GM23338 (cell line): ENCODE data around the gene MRNIP. TPM values are rescaled to one million over a fixed set of nuclear protein-coding genes. Genes with fewer than 3 reads are reported as not detected.

Source experiments
- ATAC-seq: fragments of 200-7000 bp; cut with Tn5 transposase; 3 replicates; pipeline ENCODE4 v1.9.1; 2020
- DNase-seq: peaks from one replicate; pipeline ENCODE4 v3.0.0-alpha.2; 2015; ENCODE audit warnings: low spot score
- H2AFZ ChIP-seq: fragments of 200-600 bp; sonication (generic); 2 replicates; pipeline ENCODE4 v1.8.0; 2016; ENCODE audit warnings: antibody characterized with exemption, mild to moderate bottlenecking, moderate library complexity
- H3F3A ChIP-seq: fragments of 200-600 bp; sonication (generic); replicated peaks from 2 replicates; pipeline ENCODE4 v1.8.0; 2017; ENCODE audit warnings: antibody characterized with exemption, mixed run types, low read depth
- H3K27ac ChIP-seq: fragments of 200-600 bp; sonication (generic); 2 replicates; pipeline ENCODE4 v1.6.1; 2016; ENCODE audit warnings: low read depth
- H3K27me3 ChIP-seq: fragments of 200-600 bp; sonication (generic); 2 replicates; pipeline ENCODE4 v1.8.0; 2016; ENCODE audit warnings: mild to moderate bottlenecking, mixed run types, moderate library complexity; ENCODE audit not compliant: insufficient read depth
- H3K36me3 ChIP-seq: fragments of 200-600 bp; sonication (generic); 2 replicates; pipeline ENCODE4 v1.8.0; 2016; ENCODE audit warnings: mild to moderate bottlenecking; ENCODE audit not compliant: insufficient read depth
- H3K4me1 ChIP-seq: fragments of 200-600 bp; sonication (generic); 2 replicates; pipeline ENCODE4 v1.8.0; 2016; ENCODE audit warnings: mild to moderate bottlenecking, moderate library complexity; ENCODE audit not compliant: insufficient read depth
- H3K4me2 ChIP-seq: fragments of 200-600 bp; sonication (generic); 2 replicates; pipeline ENCODE4 v1.7.1; 2017; ENCODE audit warnings: mixed run types
- H3K4me3 ChIP-seq: fragments of 200-600 bp; sonication (generic); 2 replicates; pipeline ENCODE4 v1.6.1; 2016; ENCODE audit warnings: mixed run types
- H3K79me2 ChIP-seq: fragments of 200-600 bp; sonication (generic); replicated peaks from 2 replicates; pipeline ENCODE4 v1.8.0; 2017; ENCODE audit warnings: mild to moderate bottlenecking; ENCODE audit not compliant: insufficient read depth
- H3K9me2 ChIP-seq: fragments of 200-600 bp; sonication (generic); 2 replicates; pipeline ENCODE4 v1.8.0; 2017; ENCODE audit not compliant: insufficient read depth
- H4K20me1 ChIP-seq: fragments of 200-600 bp; sonication (generic); replicated peaks from 2 replicates; pipeline ENCODE4 v1.8.0; 2017; ENCODE audit warnings: mild to moderate bottlenecking; ENCODE audit not compliant: insufficient read depth
- H3K27ac Mint-ChIP-seq: 2 replicates; pipeline ENCODE4 v1.8.0; 2020; ENCODE audit warnings: inconsistent platforms, mild to moderate bottlenecking, moderate library complexity, mixed read lengths
- H3K27me3 Mint-ChIP-seq: 3 replicates; pipeline ENCODE4 v1.8.0; 2022; ENCODE audit warnings: low read depth, mild to moderate bottlenecking, moderate library complexity, mixed read lengths, inconsistent platforms; ENCODE audit not compliant: insufficient read depth, poor library complexity
- H3K36me3 Mint-ChIP-seq: 3 replicates; pipeline ENCODE4 v1.8.0; 2021; ENCODE audit warnings: low read depth, mild to moderate bottlenecking, inconsistent platforms, moderate library complexity, mixed read lengths
- H3K4me1 Mint-ChIP-seq: 3 replicates; pipeline ENCODE4 v1.8.0; 2020; ENCODE audit warnings: mild to moderate bottlenecking, inconsistent platforms, mixed read lengths
- H3K4me3 Mint-ChIP-seq: 3 replicates; pipeline ENCODE4 v1.8.0; 2021; ENCODE audit warnings: moderate library complexity, mild to moderate bottlenecking, inconsistent platforms, mixed read lengths
- H3K9me3 Mint-ChIP-seq: 3 replicates; pipeline ENCODE4 v1.8.0; 2020; ENCODE audit warnings: moderate library complexity, mild to moderate bottlenecking, inconsistent platforms, mixed read lengths
- CREB1 ChIP-seq: fragments of 250-450 bp; sonication (Bioruptor Pico); IDR thresholded peaks from 2 replicates; pipeline ENCODE4 v1.5.0; 2020; ENCODE audit warnings: low read depth, mild to moderate bottlenecking, moderate library complexity
- EZH2 ChIP-seq: fragments of 200-600 bp; sonication (generic); IDR thresholded peaks from one replicate; pipeline ENCODE4 v1.8.0; 2017; ENCODE audit warnings: antibody characterized with exemption, mild to moderate bottlenecking, low read depth; ENCODE audit not compliant: unreplicated experiment
- EZH2phosphoT487 ChIP-seq: fragments of 200-600 bp; sonication (generic); IDR thresholded peaks from one replicate; pipeline ENCODE4 v1.8.1; 2018; ENCODE audit warnings: antibody characterized with exemption; ENCODE audit not compliant: unreplicated experiment
- JUNB ChIP-seq: IDR thresholded peaks from one replicate; pipeline ENCODE4 v1.6.1; 2016; ENCODE audit warnings: antibody characterized with exemption; ENCODE audit not compliant: unreplicated experiment
- NANOG ChIP-seq: IDR thresholded peaks from 2 replicates; pipeline ENCODE4 v1.6.1; 2016; ENCODE audit warnings: antibody characterized with exemption, borderline replicate concordance
- POLR2AphosphoS5 ChIP-seq: IDR thresholded peaks from 2 replicates; pipeline ENCODE4 v1.6.1; 2016; ENCODE audit warnings: antibody characterized with exemption, low read depth
- STAT1 ChIP-seq: IDR thresholded peaks from one replicate; pipeline ENCODE4 v1.6.1; 2016; ENCODE audit warnings: antibody characterized with exemption; ENCODE audit not compliant: unreplicated experiment
- ZNF114 ChIP-seq: fragments of 250-450 bp; sonication (Bioruptor Pico); IDR thresholded peaks from 2 replicates; pipeline ENCODE4 v1.5.0; 2020; ENCODE audit warnings: mild to moderate bottlenecking, moderate library complexity
- ZNF331 ChIP-seq: fragments of 250-450 bp; sonication (Bioruptor Pico); IDR thresholded peaks from 2 replicates; pipeline ENCODE4 v1.5.0; 2020; ENCODE audit warnings: low read depth, mild to moderate bottlenecking, moderate library complexity
- polyA plus RNA-seq: library from polyadenylated mRNA; unstranded; fragments of >200 nt; fragmentation: Nextera tagmentation; extraction: Ambion mirVana; gene quantifications from 2 replicates; pipeline ENCODE4 v1.2.1, GENCODE V29; 2016
- total RNA-seq: library from RNA; depleted of rRNA; stranded (reverse); fragments of >200 nt; shearing (Covaris generic); gene quantifications from 2 replicates; pipeline ENCODE4 v1.2.3, GENCODE V29; 2014
- TF ChIP-seq, protein P1 (sequence below): IDR thresholded peaks from 2 replicates; pipeline ENCODE4 v1.6.1; 2016; ENCODE audit warnings: antibody characterized with exemption
- TF ChIP-seq, protein P2 (sequence below): IDR thresholded peaks from one replicate; pipeline ENCODE4 v1.6.1; 2018; ENCODE audit warnings: antibody characterized with exemption; ENCODE audit not compliant: unreplicated experiment
- TF ChIP-seq, protein P3 (sequence below), 2 experiments: fragments of 200-600 bp in 1 of 2; sonication (generic) in 1 of 2; conservative IDR thresholded peaks; 2 replicates each; pipeline versions ENCODE4 v1.5.1 to v1.6.1; 2016 to 2017; ENCODE audit warnings: antibody characterized with exemption in 2 of 2, low read depth in 2 of 2, mild to moderate bottlenecking in 2 of 2, moderate library complexity in 1 of 2
- TF ChIP-seq, protein P4 (sequence below): fragments of 250-450 bp; sonication (Bioruptor Pico); IDR thresholded peaks from 2 replicates; pipeline ENCODE4 v1.5.0; 2020; ENCODE audit warnings: mild to moderate bottlenecking, moderate library complexity

The MRNIP gene
- total and polyA plus RNA-seq, 2 experiments from 2014 or later: 18.2 to 34.4 TPM

DNA sequence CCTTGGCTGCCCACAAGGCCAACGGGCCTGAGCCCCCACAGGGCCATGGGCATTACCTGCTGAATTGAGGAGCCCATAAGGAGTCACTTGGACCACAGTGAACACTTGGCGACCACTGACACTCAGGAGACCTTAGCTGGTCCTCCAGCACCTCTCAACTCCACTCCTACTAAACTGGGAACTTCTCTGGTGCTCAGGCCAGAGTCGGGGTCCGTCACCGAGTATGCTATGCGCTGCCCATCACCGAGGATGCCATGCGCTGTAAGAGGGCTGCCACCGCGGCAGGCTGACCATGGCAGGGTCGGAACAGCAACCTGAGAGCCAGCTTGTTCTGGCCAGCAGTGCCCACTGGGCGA is 38.5 kb downstream of the MRNIP start:
- H3K4me2 ChIP-seq: peak overlapping the region; percentile 98
- DNase-seq (no peak), ATAC-seq (no peak)
- Mint-ChIP-seq H3K27me3 (peaks cover 37% of the 10 kb centered on the region), H3K4me3 (peak overlapping the region; percentile 63), H3K9me3 (no peaks in the 10 kb centered on the region), H3K36me3 (peaks cover 38% of the 10 kb centered on the region), H3K4me1 (peaks cover 32% of the 10 kb centered on the region), H3K27ac (peak overlapping the region; percentile 82)
- peaks cover 34% of the 10 kb centered on the region for H3F3A ChIP-seq
- H3K4me1 ChIP-seq: peaks cover 31% of the 10 kb centered on the region
- peaks cover 13% of the 10 kb centered on the region for H3K36me3 ChIP-seq
- peaks cover 11% of the 10 kb centered on the region for H4K20me1 ChIP-seq
- H3K9me2 ChIP-seq: no peaks in the 10 kb centered on the region
- TF ChIP-seq ZNF331 (CRISPR knock-in tag) (no peak), POLR2AphosphoS5 (no peak), JUNB (no peak), EZH2 (no peak), CREB1 (no peak), ZNF114 (no peak), NANOG (no peak), EZH2phosphoT487 (no peak), STAT1 (no peak)
- TF ChIP-seq, protein P1, sequence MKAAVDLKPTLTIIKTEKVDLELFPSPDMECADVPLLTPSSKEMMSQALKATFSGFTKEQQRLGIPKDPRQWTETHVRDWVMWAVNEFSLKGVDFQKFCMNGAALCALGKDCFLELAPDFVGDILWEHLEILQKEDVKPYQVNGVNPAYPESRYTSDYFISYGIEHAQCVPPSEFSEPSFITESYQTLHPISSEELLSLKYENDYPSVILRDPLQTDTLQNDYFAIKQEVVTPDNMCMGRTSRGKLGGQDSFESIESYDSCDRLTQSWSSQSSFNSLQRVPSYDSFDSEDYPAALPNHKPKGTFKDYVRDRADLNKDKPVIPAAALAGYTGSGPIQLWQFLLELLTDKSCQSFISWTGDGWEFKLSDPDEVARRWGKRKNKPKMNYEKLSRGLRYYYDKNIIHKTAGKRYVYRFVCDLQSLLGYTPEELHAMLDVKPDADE: no peak
- TF ChIP-seq, protein P2, sequence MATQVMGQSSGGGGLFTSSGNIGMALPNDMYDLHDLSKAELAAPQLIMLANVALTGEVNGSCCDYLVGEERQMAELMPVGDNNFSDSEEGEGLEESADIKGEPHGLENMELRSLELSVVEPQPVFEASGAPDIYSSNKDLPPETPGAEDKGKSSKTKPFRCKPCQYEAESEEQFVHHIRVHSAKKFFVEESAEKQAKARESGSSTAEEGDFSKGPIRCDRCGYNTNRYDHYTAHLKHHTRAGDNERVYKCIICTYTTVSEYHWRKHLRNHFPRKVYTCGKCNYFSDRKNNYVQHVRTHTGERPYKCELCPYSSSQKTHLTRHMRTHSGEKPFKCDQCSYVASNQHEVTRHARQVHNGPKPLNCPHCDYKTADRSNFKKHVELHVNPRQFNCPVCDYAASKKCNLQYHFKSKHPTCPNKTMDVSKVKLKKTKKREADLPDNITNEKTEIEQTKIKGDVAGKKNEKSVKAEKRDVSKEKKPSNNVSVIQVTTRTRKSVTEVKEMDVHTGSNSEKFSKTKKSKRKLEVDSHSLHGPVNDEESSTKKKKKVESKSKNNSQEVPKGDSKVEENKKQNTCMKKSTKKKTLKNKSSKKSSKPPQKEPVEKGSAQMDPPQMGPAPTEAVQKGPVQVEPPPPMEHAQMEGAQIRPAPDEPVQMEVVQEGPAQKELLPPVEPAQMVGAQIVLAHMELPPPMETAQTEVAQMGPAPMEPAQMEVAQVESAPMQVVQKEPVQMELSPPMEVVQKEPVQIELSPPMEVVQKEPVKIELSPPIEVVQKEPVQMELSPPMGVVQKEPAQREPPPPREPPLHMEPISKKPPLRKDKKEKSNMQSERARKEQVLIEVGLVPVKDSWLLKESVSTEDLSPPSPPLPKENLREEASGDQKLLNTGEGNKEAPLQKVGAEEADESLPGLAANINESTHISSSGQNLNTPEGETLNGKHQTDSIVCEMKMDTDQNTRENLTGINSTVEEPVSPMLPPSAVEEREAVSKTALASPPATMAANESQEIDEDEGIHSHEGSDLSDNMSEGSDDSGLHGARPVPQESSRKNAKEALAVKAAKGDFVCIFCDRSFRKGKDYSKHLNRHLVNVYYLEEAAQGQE: no peak
- TF ChIP-seq, protein P3, sequence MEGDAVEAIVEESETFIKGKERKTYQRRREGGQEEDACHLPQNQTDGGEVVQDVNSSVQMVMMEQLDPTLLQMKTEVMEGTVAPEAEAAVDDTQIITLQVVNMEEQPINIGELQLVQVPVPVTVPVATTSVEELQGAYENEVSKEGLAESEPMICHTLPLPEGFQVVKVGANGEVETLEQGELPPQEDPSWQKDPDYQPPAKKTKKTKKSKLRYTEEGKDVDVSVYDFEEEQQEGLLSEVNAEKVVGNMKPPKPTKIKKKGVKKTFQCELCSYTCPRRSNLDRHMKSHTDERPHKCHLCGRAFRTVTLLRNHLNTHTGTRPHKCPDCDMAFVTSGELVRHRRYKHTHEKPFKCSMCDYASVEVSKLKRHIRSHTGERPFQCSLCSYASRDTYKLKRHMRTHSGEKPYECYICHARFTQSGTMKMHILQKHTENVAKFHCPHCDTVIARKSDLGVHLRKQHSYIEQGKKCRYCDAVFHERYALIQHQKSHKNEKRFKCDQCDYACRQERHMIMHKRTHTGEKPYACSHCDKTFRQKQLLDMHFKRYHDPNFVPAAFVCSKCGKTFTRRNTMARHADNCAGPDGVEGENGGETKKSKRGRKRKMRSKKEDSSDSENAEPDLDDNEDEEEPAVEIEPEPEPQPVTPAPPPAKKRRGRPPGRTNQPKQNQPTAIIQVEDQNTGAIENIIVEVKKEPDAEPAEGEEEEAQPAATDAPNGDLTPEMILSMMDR (conservative IDR thresholded peaks at IDR 0.05; ENCODE audit: low read depth in 2 of 2): no peak
- TF ChIP-seq, protein P4, sequence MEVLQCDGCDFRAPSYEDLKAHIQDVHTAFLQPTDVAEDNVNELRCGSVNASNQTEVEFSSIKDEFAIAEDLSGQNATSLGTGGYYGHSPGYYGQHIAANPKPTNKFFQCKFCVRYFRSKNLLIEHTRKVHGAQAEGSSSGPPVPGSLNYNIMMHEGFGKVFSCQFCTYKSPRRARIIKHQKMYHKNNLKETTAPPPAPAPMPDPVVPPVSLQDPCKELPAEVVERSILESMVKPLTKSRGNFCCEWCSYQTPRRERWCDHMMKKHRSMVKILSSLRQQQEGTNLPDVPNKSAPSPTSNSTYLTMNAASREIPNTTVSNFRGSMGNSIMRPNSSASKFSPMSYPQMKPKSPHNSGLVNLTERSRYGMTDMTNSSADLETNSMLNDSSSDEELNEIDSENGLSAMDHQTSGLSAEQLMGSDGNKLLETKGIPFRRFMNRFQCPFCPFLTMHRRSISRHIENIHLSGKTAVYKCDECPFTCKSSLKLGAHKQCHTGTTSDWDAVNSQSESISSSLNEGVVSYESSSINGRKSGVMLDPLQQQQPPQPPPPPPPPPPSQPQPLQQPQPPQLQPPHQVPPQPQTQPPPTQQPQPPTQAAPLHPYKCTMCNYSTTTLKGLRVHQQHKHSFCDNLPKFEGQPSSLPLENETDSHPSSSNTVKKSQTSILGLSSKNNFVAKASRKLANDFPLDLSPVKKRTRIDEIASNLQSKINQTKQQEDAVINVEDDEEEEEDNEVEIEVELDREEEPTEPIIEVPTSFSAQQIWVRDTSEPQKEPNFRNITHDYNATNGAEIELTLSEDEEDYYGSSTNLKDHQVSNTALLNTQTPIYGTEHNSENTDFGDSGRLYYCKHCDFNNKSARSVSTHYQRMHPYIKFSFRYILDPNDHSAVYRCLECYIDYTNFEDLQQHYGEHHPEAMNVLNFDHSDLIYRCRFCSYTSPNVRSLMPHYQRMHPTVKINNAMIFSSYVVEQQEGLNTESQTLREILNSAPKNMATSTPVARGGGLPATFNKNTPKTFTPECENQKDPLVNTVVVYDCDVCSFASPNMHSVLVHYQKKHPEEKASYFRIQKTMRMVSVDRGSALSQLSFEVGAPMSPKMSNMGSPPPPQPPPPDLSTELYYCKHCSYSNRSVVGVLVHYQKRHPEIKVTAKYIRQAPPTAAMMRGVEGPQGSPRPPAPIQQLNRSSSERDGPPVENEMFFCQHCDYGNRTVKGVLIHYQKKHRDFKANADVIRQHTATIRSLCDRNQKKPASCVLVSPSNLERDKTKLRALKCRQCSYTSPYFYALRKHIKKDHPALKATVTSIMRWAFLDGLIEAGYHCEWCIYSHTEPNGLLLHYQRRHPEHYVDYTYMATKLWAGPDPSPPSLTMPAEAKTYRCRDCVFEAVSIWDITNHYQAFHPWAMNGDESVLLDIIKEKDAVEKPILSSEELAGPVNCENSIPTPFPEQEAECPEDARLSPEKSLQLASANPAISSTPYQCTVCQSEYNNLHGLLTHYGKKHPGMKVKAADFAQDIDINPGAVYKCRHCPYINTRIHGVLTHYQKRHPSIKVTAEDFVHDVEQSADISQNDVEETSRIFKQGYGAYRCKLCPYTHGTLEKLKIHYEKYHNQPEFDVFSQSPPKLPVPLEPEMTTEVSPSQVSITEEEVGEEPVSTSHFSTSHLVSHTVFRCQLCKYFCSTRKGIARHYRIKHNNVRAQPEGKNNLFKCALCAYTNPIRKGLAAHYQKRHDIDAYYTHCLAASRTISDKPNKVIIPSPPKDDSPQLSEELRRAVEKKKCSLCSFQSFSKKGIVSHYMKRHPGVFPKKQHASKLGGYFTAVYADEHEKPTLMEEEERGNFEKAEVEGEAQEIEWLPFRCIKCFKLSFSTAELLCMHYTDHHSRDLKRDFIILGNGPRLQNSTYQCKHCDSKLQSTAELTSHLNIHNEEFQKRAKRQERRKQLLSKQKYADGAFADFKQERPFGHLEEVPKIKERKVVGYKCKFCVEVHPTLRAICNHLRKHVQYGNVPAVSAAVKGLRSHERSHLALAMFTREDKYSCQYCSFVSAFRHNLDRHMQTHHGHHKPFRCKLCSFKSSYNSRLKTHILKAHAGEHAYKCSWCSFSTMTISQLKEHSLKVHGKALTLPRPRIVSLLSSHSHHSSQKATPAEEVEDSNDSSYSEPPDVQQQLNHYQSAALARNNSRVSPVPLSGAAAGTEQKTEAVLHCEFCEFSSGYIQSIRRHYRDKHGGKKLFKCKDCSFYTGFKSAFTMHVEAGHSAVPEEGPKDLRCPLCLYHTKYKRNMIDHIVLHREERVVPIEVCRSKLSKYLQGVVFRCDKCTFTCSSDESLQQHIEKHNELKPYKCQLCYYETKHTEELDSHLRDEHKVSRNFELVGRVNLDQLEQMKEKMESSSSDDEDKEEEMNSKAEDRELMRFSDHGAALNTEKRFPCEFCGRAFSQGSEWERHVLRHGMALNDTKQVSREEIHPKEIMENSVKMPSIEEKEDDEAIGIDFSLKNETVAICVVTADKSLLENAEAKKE (CRISPR knock-in tag): no peak
- peak overlapping the region; percentile 92 for H3K4me3 ChIP-seq
- H3K27ac ChIP-seq: no peak overlapping the region
- H3K27me3 ChIP-seq: peaks cover 12% of the 10 kb centered on the region; the same call in 1 of the 2 replicates
- no peak overlapping the region for H2AFZ ChIP-seq
- H3K79me2 ChIP-seq: peaks cover 21% of the 10 kb centered on the region
